ENCODE data around the gene STAM.

The STAM gene

GRCh38 chr10:17645621-17646345, 1.8 kb downstream of the STAM start:
- DNase-seq (ENCODE audit: low read depth), result no peak
- TF ChIP-seq, protein P1, sequence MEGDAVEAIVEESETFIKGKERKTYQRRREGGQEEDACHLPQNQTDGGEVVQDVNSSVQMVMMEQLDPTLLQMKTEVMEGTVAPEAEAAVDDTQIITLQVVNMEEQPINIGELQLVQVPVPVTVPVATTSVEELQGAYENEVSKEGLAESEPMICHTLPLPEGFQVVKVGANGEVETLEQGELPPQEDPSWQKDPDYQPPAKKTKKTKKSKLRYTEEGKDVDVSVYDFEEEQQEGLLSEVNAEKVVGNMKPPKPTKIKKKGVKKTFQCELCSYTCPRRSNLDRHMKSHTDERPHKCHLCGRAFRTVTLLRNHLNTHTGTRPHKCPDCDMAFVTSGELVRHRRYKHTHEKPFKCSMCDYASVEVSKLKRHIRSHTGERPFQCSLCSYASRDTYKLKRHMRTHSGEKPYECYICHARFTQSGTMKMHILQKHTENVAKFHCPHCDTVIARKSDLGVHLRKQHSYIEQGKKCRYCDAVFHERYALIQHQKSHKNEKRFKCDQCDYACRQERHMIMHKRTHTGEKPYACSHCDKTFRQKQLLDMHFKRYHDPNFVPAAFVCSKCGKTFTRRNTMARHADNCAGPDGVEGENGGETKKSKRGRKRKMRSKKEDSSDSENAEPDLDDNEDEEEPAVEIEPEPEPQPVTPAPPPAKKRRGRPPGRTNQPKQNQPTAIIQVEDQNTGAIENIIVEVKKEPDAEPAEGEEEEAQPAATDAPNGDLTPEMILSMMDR (IDR thresholded peaks at IDR 0.05; ENCODE audit: control insufficient read depth, extremely low read depth, insufficient read depth), result no peak

GRCh38 chr10:17647326-17647725, 3.4 kb downstream of the STAM start:
- no peak overlapping the region for H3K4me3 ChIP-seq (ENCODE audit: low read depth, low read length)
- TF ChIP-seq, protein P1 (IDR thresholded peaks at IDR 0.05; ENCODE audit: control insufficient read depth, extremely low read depth, insufficient read depth), result no peak
- DNase-seq (ENCODE audit: low read depth), result no peak

More at GRCh38 chr10:17645621-17646345, 1.8 kb downstream of the STAM start:
- peak overlapping the region; percentile 98 for H3K4me3 ChIP-seq (ENCODE audit: low read depth, low read length)

- TF ChIP-seq, protein P1 (IDR thresholded peaks at IDR 0.05; ENCODE audit: control insufficient read depth, extremely low read depth, insufficient read depth), result no peak
- H3K4me3 ChIP-seq (ENCODE audit: low read depth, low read length), result no peak overlapping the region
- DNase-seq (ENCODE audit: low read depth), result no peak
Observed at GRCh38 chr10:17648243-17649035, 4.5 kb downstream of the STAM start.

GRCh38 chr10:17649052-17649451, 5.1 kb downstream of the STAM start:
- no peak overlapping the region for H3K4me3 ChIP-seq (ENCODE audit: low read depth, low read length)
- TF ChIP-seq, protein P1 (IDR thresholded peaks at IDR 0.05; ENCODE audit: control insufficient read depth, extremely low read depth, insufficient read depth), result no peak
- DNase-seq (ENCODE audit: low read depth), result no peak

GRCh38 chr10:17649836-17650235, 5.9 kb downstream of the STAM start:
- DNase-seq (ENCODE audit: low read depth), result no peak
- H3K4me3 ChIP-seq (ENCODE audit: low read depth, low read length), result no peak overlapping the region
- TF ChIP-seq, protein P1 (IDR thresholded peaks at IDR 0.05; ENCODE audit: control insufficient read depth, extremely low read depth, insufficient read depth), result no peak

GRCh38 chr10:17650416-17650815, 6.5 kb downstream of the STAM start:
- no peak for DNase-seq (ENCODE audit: low read depth)
- H3K4me3 ChIP-seq (ENCODE audit: low read depth, low read length), result no peak overlapping the region
- TF ChIP-seq, protein P1 (IDR thresholded peaks at IDR 0.05; ENCODE audit: control insufficient read depth, extremely low read depth, insufficient read depth), result no peak
